ENCODE results near the gene ATP5IF1.
A peak's percentile ranks its signal among the peaks of the same experiment; 100 is the strongest.

Gene ATP5IF1

DNA sequence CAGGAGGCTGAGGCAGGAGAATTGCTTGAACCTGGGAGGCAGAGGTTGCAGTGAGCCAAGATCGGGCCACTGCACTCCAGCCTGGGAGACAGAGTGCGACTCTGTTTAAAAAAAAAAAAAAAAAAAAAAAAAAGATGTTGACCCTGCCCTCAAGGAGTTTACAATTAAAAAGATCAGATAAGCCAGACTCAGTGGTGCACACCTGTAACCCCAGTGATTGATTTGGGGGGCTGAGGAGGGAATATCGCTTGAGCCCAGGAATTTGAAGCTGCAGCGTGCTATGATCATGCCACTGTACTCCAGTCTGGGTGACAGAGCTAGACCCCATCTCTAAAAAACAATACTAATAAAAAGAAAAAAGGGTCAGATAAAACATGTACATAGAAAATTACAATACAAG is 21.8 kb downstream of the ATP5IF1 start:
- no peak for DNase-seq (ENCODE audit: low read depth)
- in situ Hi-C loops (cut with HindIII; ENCODE audit: low sequenced_read_pairs), result loop anchor here (25.0 kb wide), 1 partner anchor 355 kb away; no protein-coding TSS in a partner anchor
- H3K4me3 ChIP-seq (ENCODE audit: low read depth, low read length), result no peak overlapping the region
- TF ChIP-seq, protein P1, sequence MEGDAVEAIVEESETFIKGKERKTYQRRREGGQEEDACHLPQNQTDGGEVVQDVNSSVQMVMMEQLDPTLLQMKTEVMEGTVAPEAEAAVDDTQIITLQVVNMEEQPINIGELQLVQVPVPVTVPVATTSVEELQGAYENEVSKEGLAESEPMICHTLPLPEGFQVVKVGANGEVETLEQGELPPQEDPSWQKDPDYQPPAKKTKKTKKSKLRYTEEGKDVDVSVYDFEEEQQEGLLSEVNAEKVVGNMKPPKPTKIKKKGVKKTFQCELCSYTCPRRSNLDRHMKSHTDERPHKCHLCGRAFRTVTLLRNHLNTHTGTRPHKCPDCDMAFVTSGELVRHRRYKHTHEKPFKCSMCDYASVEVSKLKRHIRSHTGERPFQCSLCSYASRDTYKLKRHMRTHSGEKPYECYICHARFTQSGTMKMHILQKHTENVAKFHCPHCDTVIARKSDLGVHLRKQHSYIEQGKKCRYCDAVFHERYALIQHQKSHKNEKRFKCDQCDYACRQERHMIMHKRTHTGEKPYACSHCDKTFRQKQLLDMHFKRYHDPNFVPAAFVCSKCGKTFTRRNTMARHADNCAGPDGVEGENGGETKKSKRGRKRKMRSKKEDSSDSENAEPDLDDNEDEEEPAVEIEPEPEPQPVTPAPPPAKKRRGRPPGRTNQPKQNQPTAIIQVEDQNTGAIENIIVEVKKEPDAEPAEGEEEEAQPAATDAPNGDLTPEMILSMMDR (IDR thresholded peaks at IDR 0.05; ENCODE audit: low read depth, low read length, missing control alignments), result no peak

DNA sequence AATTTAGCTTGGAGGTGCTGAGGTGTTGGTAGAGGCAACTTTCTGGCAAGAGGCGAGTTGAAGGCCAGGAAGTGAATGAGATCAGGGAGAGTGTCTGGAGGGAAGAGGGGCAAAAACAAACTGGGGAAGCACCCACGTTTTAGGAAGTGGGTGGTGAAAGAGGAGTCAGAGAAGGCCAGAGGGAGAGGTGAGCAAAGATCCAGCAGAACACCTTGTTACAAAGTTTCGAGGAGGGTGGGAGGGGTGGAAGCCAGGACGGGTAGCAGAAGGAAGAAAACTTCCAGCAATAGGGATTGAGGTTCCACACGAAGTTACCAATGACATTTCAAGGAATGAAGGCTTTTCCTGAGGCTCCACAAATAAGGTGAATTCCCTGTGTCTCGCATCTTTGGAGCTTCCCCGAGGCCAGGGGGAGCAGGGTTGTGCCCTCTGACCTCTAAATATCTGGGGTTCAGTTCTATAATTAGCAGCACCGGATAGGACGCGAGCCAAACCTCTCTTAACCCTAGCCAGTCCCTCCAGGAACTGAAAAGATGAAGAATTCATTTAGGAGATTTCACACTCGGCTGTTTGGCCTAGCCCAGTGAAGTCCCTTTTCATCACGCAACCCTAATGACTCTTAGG is 22.8 kb downstream of the ATP5IF1 start:
- no peak overlapping the region for H3K4me3 ChIP-seq (ENCODE audit: low read depth, low read length)
- DNase-seq (ENCODE audit: low read depth), result no peak
- in situ Hi-C loops (cut with HindIII; ENCODE audit: low sequenced_read_pairs), result loop anchor here (25.0 kb wide), 1 partner anchor 354 kb away; no protein-coding TSS in a partner anchor
- TF ChIP-seq, protein P1 (IDR thresholded peaks at IDR 0.05; ENCODE audit: low read depth, low read length, missing control alignments), result no peak

DNA sequence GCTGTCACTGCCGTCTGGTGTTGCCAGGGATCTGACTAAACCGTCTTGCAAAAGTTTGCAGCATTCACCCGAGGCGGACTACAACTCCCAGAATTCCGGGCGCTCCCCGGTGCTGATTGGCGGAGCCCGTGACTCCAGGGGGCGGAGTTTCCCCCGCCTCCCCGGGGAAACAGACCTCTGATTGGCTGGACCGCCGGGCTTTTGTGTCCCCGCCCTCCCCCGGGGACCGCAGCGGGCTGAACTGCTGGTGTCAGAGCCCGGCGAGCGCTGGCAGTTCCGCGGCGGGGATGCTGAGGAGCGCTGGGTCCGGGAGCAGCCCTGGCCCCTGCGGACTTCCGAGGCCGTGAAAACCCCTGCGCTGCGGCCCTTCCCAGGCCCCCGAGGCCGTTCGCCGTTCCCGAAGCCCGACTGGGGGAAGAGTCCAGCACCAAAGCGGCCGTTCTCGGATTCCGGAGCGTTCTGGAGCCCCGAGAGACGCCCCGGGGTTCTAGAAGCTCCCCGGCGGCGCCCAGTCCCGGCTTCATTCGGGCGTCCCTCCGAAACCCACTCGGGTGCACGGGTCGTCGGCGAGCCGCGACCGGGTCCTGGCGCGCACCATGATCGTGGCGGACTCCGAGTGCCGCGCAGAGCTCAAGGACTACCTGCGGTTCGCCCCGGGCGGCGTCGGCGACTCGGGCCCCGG is 23.5 kb downstream of the ATP5IF1 start, which contains the start of gene SESN2:
Gene SESN2, plus strand, starts transcription at position 267 of the 682 bp plus-strand sequence. Its CDS starts 330 bp downstream, at position 597.
- in situ Hi-C loops (cut with HindIII; ENCODE audit: low sequenced_read_pairs), result loop anchor here (25.0 kb wide), 1 partner anchor 353 kb away; no protein-coding TSS in a partner anchor
- H3K4me3 ChIP-seq (ENCODE audit: low read depth, low read length), result peak within 1 kb of the TSS; percentile 97
- peak; percentile 92 for DNase-seq (ENCODE audit: low read depth)
- TF ChIP-seq, protein P1 (IDR thresholded peaks at IDR 0.05; ENCODE audit: low read depth, low read length, missing control alignments), result no peak

DNA sequence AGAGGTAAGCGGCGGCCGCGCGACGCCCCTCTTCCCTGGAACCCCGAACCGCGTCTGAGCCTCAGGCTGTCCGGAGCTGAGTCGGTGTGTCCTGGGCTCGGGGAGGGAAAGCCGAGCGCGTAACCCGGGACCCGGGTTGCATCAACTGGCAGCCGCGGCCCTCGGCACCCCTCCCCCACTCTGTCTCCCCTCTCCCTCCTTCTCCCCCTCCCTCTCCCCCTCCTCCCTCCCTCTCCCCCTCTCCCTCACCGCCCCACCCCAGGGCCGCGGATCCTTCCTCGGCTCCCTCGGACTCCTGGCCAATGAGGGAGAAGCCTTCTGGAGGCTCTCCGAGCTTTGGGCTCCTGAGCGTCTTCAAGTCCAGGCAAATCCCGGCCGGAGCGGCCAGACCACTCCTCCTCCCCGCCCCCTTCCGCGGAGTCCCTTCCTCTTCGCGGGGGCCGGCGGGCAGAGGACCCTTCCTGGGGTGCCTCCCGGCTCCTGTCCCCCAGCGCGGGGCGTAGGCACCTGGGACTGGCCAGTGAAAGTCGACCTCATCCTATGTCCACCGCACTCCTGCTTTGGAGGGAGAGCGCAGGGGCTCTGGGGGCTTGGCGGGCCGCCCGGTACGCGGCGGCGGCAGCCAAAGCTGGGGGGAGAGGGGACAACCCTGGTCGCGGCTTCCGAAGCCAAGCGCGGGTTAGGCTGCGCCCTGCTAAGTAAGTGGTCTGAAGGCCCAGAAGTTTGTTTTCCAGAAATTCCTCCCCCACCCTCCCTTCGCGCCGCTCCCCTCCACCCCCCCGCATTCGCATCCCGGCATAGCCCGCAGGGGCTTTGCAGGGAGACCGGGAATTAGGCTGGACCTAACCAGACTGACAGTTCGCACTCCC is 24.2 kb downstream of the ATP5IF1 start:
- TF ChIP-seq, protein P1 (IDR thresholded peaks at IDR 0.05; ENCODE audit: low read depth, low read length, missing control alignments), result no peak
- DNase-seq (ENCODE audit: low read depth), result peak; percentile 65
- peak overlapping the region; percentile 97 for H3K4me3 ChIP-seq (ENCODE audit: low read depth, low read length)
- in situ Hi-C loops (cut with HindIII; ENCODE audit: low sequenced_read_pairs), result loop anchor here (25.0 kb wide), 1 partner anchor 352 kb away; no protein-coding TSS in a partner anchor

DNA sequence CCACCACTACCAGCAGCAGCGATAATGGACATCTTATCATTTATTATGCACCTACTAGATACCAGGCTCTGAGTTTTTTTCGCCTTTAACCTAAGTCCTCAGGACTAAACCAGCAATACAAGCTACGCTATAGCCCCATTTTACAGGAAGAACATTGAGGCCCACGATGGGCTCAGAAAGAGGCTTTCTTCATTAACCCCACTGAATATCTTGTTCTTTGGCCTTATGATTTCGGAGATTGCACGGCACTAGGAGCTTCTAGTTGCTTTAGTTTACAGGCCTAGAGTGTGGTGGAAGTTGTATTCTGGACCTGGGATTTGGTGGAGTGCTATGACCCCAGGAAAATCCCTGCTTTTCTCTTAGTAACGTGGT is 24.9 kb downstream of the ATP5IF1 start:
- in situ Hi-C loops (cut with HindIII; ENCODE audit: low sequenced_read_pairs), result loop anchor here (25.0 kb wide), 1 partner anchor 352 kb away; no protein-coding TSS in a partner anchor
- peak overlapping the region; percentile 97 for H3K4me3 ChIP-seq (ENCODE audit: low read depth, low read length)
- TF ChIP-seq, protein P1 (IDR thresholded peaks at IDR 0.05; ENCODE audit: low read depth, low read length, missing control alignments), result no peak

DNA sequence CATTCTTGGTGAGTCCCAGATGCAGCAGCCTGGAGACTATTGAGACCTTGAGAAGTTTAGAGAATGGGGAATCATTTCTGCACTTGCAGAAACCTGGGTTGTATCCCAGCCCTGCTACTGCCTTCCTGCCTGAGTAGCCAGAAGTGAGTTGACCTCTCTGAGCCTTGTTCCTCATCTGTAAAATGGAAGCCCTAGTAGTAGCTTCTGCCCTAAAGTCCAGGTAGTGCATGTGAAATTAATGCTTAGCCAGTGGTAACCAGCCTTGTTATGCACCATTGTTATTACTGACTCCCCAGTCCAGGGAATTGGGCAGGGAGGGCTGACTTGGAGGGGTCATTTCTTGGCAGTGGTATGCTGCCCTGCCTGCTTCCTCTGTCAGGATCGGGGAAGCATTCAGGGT is 29.0 kb downstream of the ATP5IF1 start:
- DNase-seq (ENCODE audit: low read depth), result no peak
- no peak overlapping the region for H3K4me3 ChIP-seq (ENCODE audit: low read depth, low read length)
- TF ChIP-seq, protein P1 (IDR thresholded peaks at IDR 0.05; ENCODE audit: low read depth, low read length, missing control alignments), result no peak
- in situ Hi-C loops (cut with HindIII; ENCODE audit: low sequenced_read_pairs), result loop anchor here (25.0 kb wide), 1 partner anchor 347 kb away; no protein-coding TSS in a partner anchor

More for the DNA sequence above, 24.9 kb downstream of the ATP5IF1 start:
- no peak for DNase-seq (ENCODE audit: low read depth)

Data from astrocyte of the cerebellum (primary cell).